Adipose tissue (tissue), 3 donors: ENCODE data around the gene KRT33A. TPM values are rescaled to one million over a fixed set of nuclear protein-coding genes. Genes with fewer than 3 reads are reported as not detected.

Experiments used
- H3K27ac ChIP-seq: one replicate; pipeline ENCODE4 v1.5.1; 2013; ENCODE audit warnings: low read depth, low read length
- WGBS, 3 donors: extraction: QIAGEN DNeasy Blood & Tissue Kit; methylation state at CpG; one replicate each; pipeline ENCODE4 v1.1.7; 2013; 5-methylcytosine and 5-hydroxymethylcytosine counted together
- polyA plus RNA-seq, 3 donors: library from polyadenylated mRNA; stranded (reverse); fragments of 200-250 nt; gene quantifications; one replicate each; pipeline ENCODE4 v1.2.3, GENCODE V29; 2013
- donor health status: healthy with polysubstance abuse.
- donor health status: Bipolar disorder and iron deficiency.
- donor health status: healthy.

The KRT33A gene
- polyA plus RNA-seq, 3 donors, result not detected

GRCh38 chr17:41315814-41316445, 34.7 kb downstream of the KRT33A start:
- WGBS, 3 donors, result 66 to 81% (median 74%) methylated on average over 17 of the region's 17 CpGs

GRCh38 chr17:41315204-41315794, 35.3 kb downstream of the KRT33A start, which contains the start of gene KRTAP17-1:
Gene KRTAP17-1, minus strand, starts transcription at chr17:41315710. Its CDS starts 60 bp downstream, at chr17:41315650.
- WGBS, 3 donors, result 74 to 90% (median 79%) methylated on average over 24 of the region's 24 CpGs
- H3K27ac ChIP-seq, result no peak within 1 kb of the TSS

More at GRCh38 chr17:41315814-41316445, 34.7 kb downstream of the KRT33A start:
- H3K27ac ChIP-seq, result no peak overlapping the region

- 50 to 85% (median 69%) methylated on average over 1 of the region's 1 CpG for WGBS, 3 donors
- H3K27ac ChIP-seq, result no peak overlapping the region
Measured at GRCh38 chr17:41311111-41311510, 39.5 kb downstream of the KRT33A start.

GRCh38 chr17:41308918-41309359, 41.7 kb downstream of the KRT33A start, which contains the start of gene KRTAP16-1:
Gene KRTAP16-1, minus strand, starts transcription at chr17:41309309. Its CDS starts 56 bp downstream, at chr17:41309253.
- no peak within 1 kb of the TSS for H3K27ac ChIP-seq

GRCh38 chr17:41308251-41308917, 42.2 kb downstream of the KRT33A start:
- 37 to 60% (median 50%) methylated on average over 10 of the region's 10 CpGs for WGBS, 3 donors
- no peak overlapping the region for H3K27ac ChIP-seq

More at GRCh38 chr17:41308918-41309359, 41.7 kb downstream of the KRT33A start, which contains the start of gene KRTAP16-1:
- 49 to 59% (median 53%) methylated on average over 7 of the region's 7 CpGs for WGBS, 3 donors

- WGBS, 3 donors, result 53 to 75% (median 55%) methylated on average over 9 of the region's 9 CpGs
- H3K27ac ChIP-seq, result no peak overlapping the region
Measured at GRCh38 chr17:41307647-41308046, 43.0 kb downstream of the KRT33A start.

GRCh38 chr17:41304091-41304490, 46.5 kb downstream of the KRT33A start:
- WGBS, 3 donors, result 76 to 87% (median 84%) methylated on average over 12 of the region's 12 CpGs
- no peak overlapping the region for H3K27ac ChIP-seq

GRCh38 chr17:41302981-41303380, 47.6 kb downstream of the KRT33A start:
- WGBS, 3 donors, result 74 to 85% (median 77%) methylated on average over 4 of the region's 4 CpGs
- H3K27ac ChIP-seq, result no peak overlapping the region

GRCh38 chr17:41301916-41302901, 48.4 kb downstream of the KRT33A start, which contains the start of gene KRTAP29-1:
Gene KRTAP29-1, minus strand, starts transcription at chr17:41302851. Its CDS starts 0 bp downstream, at chr17:41302851.
- 55 to 63% (median 59%) methylated on average over 11 of the region's 11 CpGs for WGBS, 3 donors
- H3K27ac ChIP-seq, result no peak within 1 kb of the TSS

- H3K27ac ChIP-seq, result no peak overlapping the region
- 60 to 69% (median 69%) methylated on average over 5 of the region's 5 CpGs for WGBS, 3 donors
Measured at GRCh38 chr17:41301204-41301790, 49.3 kb downstream of the KRT33A start.

GRCh38 chr17:41298458-41299135, 52.0 kb downstream of the KRT33A start:
- 76 to 91% (median 90%) methylated on average over 20 of the region's 20 CpGs for WGBS, 3 donors
- H3K27ac ChIP-seq, result no peak overlapping the region

GRCh38 chr17:41296846-41297245, 53.8 kb downstream of the KRT33A start:
- 62 to 77% (median 63%) methylated on average over 1 of the region's 1 CpG for WGBS, 3 donors

More at GRCh38 chr17:41296846-41297245, 53.8 kb downstream of the KRT33A start:
- H3K27ac ChIP-seq, result no peak overlapping the region

Other genes starting within 250 kb of the KRT33A start
- gene KRTAP4-16, start 248.6 kb downstream of the KRT33A start, polyA plus RNA-seq, result not detected
- gene KRTAP4-9, start 245.4 kb downstream of the KRT33A start, polyA plus RNA-seq, result not detected
- gene KRTAP4-11, start 232.5 kb downstream of the KRT33A start, polyA plus RNA-seq, result not detected
- not detected for gene KRTAP4-12, start 226.6 kb downstream of the KRT33A start, polyA plus RNA-seq
- not detected for gene KRTAP4-6, start 210.3 kb downstream of the KRT33A start, polyA plus RNA-seq
- gene KRTAP4-5, start 201.0 kb downstream of the KRT33A start, polyA plus RNA-seq, result not detected
- not detected for gene KRTAP4-4, start 190.1 kb downstream of the KRT33A start, polyA plus RNA-seq
- gene KRTAP4-3, start 182.6 kb downstream of the KRT33A start, polyA plus RNA-seq, result not detected
- gene KRTAP4-2, start 172.6 kb downstream of the KRT33A start, polyA plus RNA-seq, result not detected
- not detected for gene KRTAP4-1, start 165.9 kb downstream of the KRT33A start, polyA plus RNA-seq
- gene KRTAP9-1, start 160.9 kb downstream of the KRT33A start, polyA plus RNA-seq, result not detected
- not detected for gene KRTAP9-2, start 124.2 kb downstream of the KRT33A start, polyA plus RNA-seq
- not detected for gene KRTAP9-3, start 118.4 kb downstream of the KRT33A start, polyA plus RNA-seq
- not detected for gene KRTAP9-8, start 112.8 kb downstream of the KRT33A start, polyA plus RNA-seq
- not detected for gene KRTAP9-4, start 101.1 kb downstream of the KRT33A start, polyA plus RNA-seq
- gene KRTAP9-9, start 95.4 kb downstream of the KRT33A start, polyA plus RNA-seq, result not detected
- not detected for gene KRTAP9-6, start 85.5 kb downstream of the KRT33A start, polyA plus RNA-seq
- gene KRTAP9-7, start 75.1 kb downstream of the KRT33A start, polyA plus RNA-seq, result not detected
- gene KRTAP29-1, start 48.0 kb downstream of the KRT33A start, polyA plus RNA-seq, result not detected
- not detected for gene KRTAP16-1, start 41.5 kb downstream of the KRT33A start, polyA plus RNA-seq
- not detected for gene KRTAP17-1, start 35.1 kb downstream of the KRT33A start, polyA plus RNA-seq
- gene KRT33B, start 19.0 kb upstream of the KRT33A start, polyA plus RNA-seq, result not detected
- gene KRT34, start 31.5 kb upstream of the KRT33A start, polyA plus RNA-seq, result under 1 TPM in 1 of 3 donors, not detected in 2; 0.07 TPM
- not detected for gene KRT31, start 46.8 kb upstream of the KRT33A start, polyA plus RNA-seq
- not detected for gene KRT37, start 73.8 kb upstream of the KRT33A start, polyA plus RNA-seq
- not detected for gene KRT38, start 90.2 kb upstream of the KRT33A start, polyA plus RNA-seq
- gene KRT32, start 116.6 kb upstream of the KRT33A start, polyA plus RNA-seq, result under 1 TPM in 1 of 3 donors, not detected in 2; 0.03 TPM
- not detected for gene KRT35, start 130.3 kb upstream of the KRT33A start, polyA plus RNA-seq
- gene KRT36, start 139.1 kb upstream of the KRT33A start, polyA plus RNA-seq, result not detected
- gene KRT13, start 154.8 kb upstream of the KRT33A start, polyA plus RNA-seq, result 10 to 100 TPM in 1 of 3 donors, 1 to 10 TPM in 2; 2.6 to 53.0 (median 3.2) TPM
- 1 to 10 TPM in 1 of 3 donors, under 1 TPM in 2; 0.11 to 2.1 (median 0.18) TPM for gene KRT15, start 168.1 kb upstream of the KRT33A start, polyA plus RNA-seq
- 100 to 1,000 TPM in 1 of 3 donors, 10 to 100 TPM in 2; 28.9 to 139 (median 29.1) TPM for gene KRT19, start 177.5 kb upstream of the KRT33A start, polyA plus RNA-seq
- gene KRT9, start 221.2 kb upstream of the KRT33A start, polyA plus RNA-seq, result not detected
- gene KRT14, start 236.1 kb upstream of the KRT33A start, polyA plus RNA-seq, result 1 to 10 TPM in 2 of 3 donors, under 1 TPM in 1; 0.25 to 7.8 (median 1.0) TPM